HG02840 (cell line): Measurements from ENCODE around the gene NAGPA.

Source experiments
- ATAC-seq: cut with Tn5 transposase; IDR thresholded peaks from one replicate; pipeline ENCODE4 v1.9.1; 2021; ENCODE audit warnings: mild to moderate bottlenecking, moderate library complexity, moderate number of reproducible peaks; ENCODE audit not compliant: unreplicated experiment, low FRiP score

Gene NAGPA

GRCh38 chr16:5028950-5029475 lies 4.7 kb downstream of the NAGPA start:
- ATAC-seq = no peak

GRCh38 chr16:5027575-5028235 lies 6.0 kb downstream of the NAGPA start:
- ATAC-seq = no peak

GRCh38 chr16:5027086-5027485 lies 6.6 kb downstream of the NAGPA start:
- no peak for ATAC-seq

- ATAC-seq = no peak
Measured at GRCh38 chr16:5026664-5027063, 7.1 kb downstream of the NAGPA start.

GRCh38 chr16:5025171-5025632 lies 8.5 kb downstream of the NAGPA start:
- ATAC-seq = no peak

GRCh38 chr16:5024632-5025031 lies 9.1 kb downstream of the NAGPA start:
- no peak for ATAC-seq

GRCh38 chr16:5022521-5022920 lies 11.2 kb downstream of the NAGPA start:
- ATAC-seq = no peak

GRCh38 chr16:5020551-5020950 lies 13.2 kb downstream of the NAGPA start:
- no peak for ATAC-seq

GRCh38 chr16:5019775-5020174 lies 14.0 kb downstream of the NAGPA start:
- no peak for ATAC-seq

- no peak for ATAC-seq
Measured at GRCh38 chr16:5018793-5019192, 14.9 kb downstream of the NAGPA start.

- ATAC-seq = no peak
Measured at GRCh38 chr16:5017678-5017969, 16.1 kb downstream of the NAGPA start.

GRCh38 chr16:5016967-5017677 lies 16.6 kb downstream of the NAGPA start:
- no peak for ATAC-seq

- ATAC-seq = no peak
Measured at GRCh38 chr16:5015887-5016286, 17.8 kb downstream of the NAGPA start.

GRCh38 chr16:5015351-5015750 lies 18.4 kb downstream of the NAGPA start:
- no peak for ATAC-seq

- no peak for ATAC-seq
Measured at GRCh38 chr16:5012887-5013286, 20.8 kb downstream of the NAGPA start.

GRCh38 chr16:5011637-5012036 lies 22.1 kb downstream of the NAGPA start:
- ATAC-seq = no peak

GRCh38 chr16:5010576-5011329 lies 23.0 kb downstream of the NAGPA start:
- ATAC-seq = no peak

GRCh38 chr16:5008311-5008731 lies 25.4 kb downstream of the NAGPA start:
- no peak for ATAC-seq

- no peak for ATAC-seq
Measured at GRCh38 chr16:5007256-5007655, 26.5 kb downstream of the NAGPA start.

GRCh38 chr16:5006348-5007193 lies 27.2 kb downstream of the NAGPA start:
- ATAC-seq = no peak
